K562 (cell line): Measurements from ENCODE around the gene ZNF275. TPM values are rescaled to one million over a fixed set of nuclear protein-coding genes. Genes with fewer than 3 reads are reported as not detected.

ENCODE experiments used
- ATAC-seq: fragments of 200-7000 bp; cut with Tn5 transposase; 3 replicates; pipeline ENCODE4 v1.9.1; 2020; ENCODE audit warnings: moderate library complexity
- BruUV-seq: library from RNA; stranded (reverse); fragments of 400-500 nt; replicated peaks from 2 replicates; lab custom pipeline; 2021; lab: Mats Ljungman, UMichigan
- CTCF ChIA-PET: fragments of 300-600 bp; formaldehyde crosslinking; extraction: SDS; loops from one replicate; lab custom pipeline; 2021; ENCODE audit warnings: low intra/inter-chr PET ratio; lab: Yijun Ruan, JAX
- POLR2A ChIA-PET: fragments of 300-600, 350-650 bp; sonication (Branson Sonifier 250); formaldehyde crosslinking; extraction: SDS; loops from one replicate; lab custom pipeline; 2021; ENCODE audit warnings: antibody characterized with exemption, inconsistent platforms; lab: Yijun Ruan, JAX
- DNase-seq, 4 experiments: peaks; one replicate each; pipeline versions ENCODE4 v3.0.0 to v3.0.0-alpha.2; 2011 to 2018; ENCODE audit warnings: low spot score in 3 of 4, mixed read lengths in 3 of 4; ENCODE audit errors: extremely low read depth in 1 of 4
- FAIRE-seq: peaks from 2 replicates; lab custom pipeline; 2011; peaks lifted over from hg19 to GRCh38; lab: Jason Lieb, UNC
- H2AFZ ChIP-seq: 2 replicates; pipeline ENCODE4 v1.6.0; 2011; ENCODE audit warnings: low read depth, low read length, control low read depth, inconsistent platforms
- H3K27ac ChIP-seq: fragments of 200-600 bp; 3 replicates; pipeline ENCODE4 v1.8.0; 2011; ENCODE audit warnings: low read depth, mild to moderate bottlenecking, control low read depth, inconsistent platforms, low read length, moderate library complexity, mixed read lengths; ENCODE audit errors: extremely low read depth
- H3K27me3 ChIP-seq, 2 experiments: fragments of 300-600 bp in 1 of 2; 2 replicates in 1 of 2; 3 replicates in 1 of 2; pipeline versions ENCODE4 v1.6.0 to v1.8.0; 2011; ENCODE audit warnings: inconsistent platforms in 2 of 2, low read length in 2 of 2, mild to moderate bottlenecking in 1 of 2, mixed read lengths in 1 of 2, moderate library complexity in 1 of 2; ENCODE audit not compliant: control insufficient read depth in 2 of 2, insufficient read depth in 2 of 2
- H3K36me3 ChIP-seq: fragments of 300-600 bp; 3 replicates; pipeline ENCODE4 v1.8.0; 2011; ENCODE audit warnings: mild to moderate bottlenecking, low read length, inconsistent platforms; ENCODE audit not compliant: control insufficient read depth, insufficient read depth
- H3K4me1 ChIP-seq, 2 experiments: fragments of 200-600 bp in 1 of 2; replicated peaks in 1 of 2; 2 replicates in 1 of 2; 3 replicates in 1 of 2; pipeline versions ENCODE4 v1.5.1 to v1.8.0; 2011; ENCODE audit warnings: inconsistent platforms in 2 of 2, low read length in 2 of 2, mild to moderate bottlenecking in 1 of 2, mixed read lengths in 1 of 2, moderate library complexity in 1 of 2; ENCODE audit not compliant: control insufficient read depth in 2 of 2, insufficient read depth in 2 of 2
- H3K4me2 ChIP-seq: 2 replicates; pipeline ENCODE4 v1.6.1; 2011; ENCODE audit warnings: low read length, control low read depth, inconsistent platforms, mixed read lengths; ENCODE audit not compliant: insufficient read depth
- H3K4me3 ChIP-seq: fragments of 200-600 bp; sonication (generic), shearing (Covaris generic); 2 replicates; pipeline ENCODE4 v1.5.1; 2016; ENCODE audit warnings: control low read depth, inconsistent platforms
- H3K79me2 ChIP-seq: fragments of 200-600 bp; 3 replicates; pipeline ENCODE4 v1.8.0; 2011; ENCODE audit warnings: low read length, inconsistent platforms; ENCODE audit not compliant: control insufficient read depth, insufficient read depth
- H3K9ac ChIP-seq, 2 experiments: 2 replicates each; pipeline versions ENCODE4 v1.6.0 to v1.6.1; 2011; ENCODE audit warnings: low read depth in 2 of 2, low read length in 2 of 2, control low read depth in 1 of 2, inconsistent platforms in 1 of 2, mild to moderate bottlenecking in 1 of 2, mixed read lengths in 1 of 2; ENCODE audit not compliant: insufficient read depth in 1 of 2
- H3K9me1 ChIP-seq: one replicate; pipeline ENCODE4 v1.6.0; 2011; ENCODE audit warnings: inconsistent platforms, mild to moderate bottlenecking, low read length, moderate library complexity; ENCODE audit not compliant: control insufficient read depth, insufficient read depth
- H3K9me3 ChIP-seq: replicated peaks from 2 replicates; pipeline ENCODE4 v1.5.1; 2011; ENCODE audit warnings: low read depth, low read length, inconsistent platforms; ENCODE audit not compliant: control insufficient read depth, insufficient read depth
- H4K20me1 ChIP-seq: replicated peaks from 2 replicates; pipeline ENCODE4 v1.6.1; 2011; ENCODE audit warnings: low read length, inconsistent platforms, mixed read lengths; ENCODE audit not compliant: control insufficient read depth, insufficient read depth
- BACH1 ChIP-seq: fragments of 200-800 bp; sonication (Bioruptor generic); IDR thresholded peaks from 2 replicates; pipeline ENCODE4 v1.6.1; 2016; ENCODE audit warnings: missing genetic modification characterization, missing compliant biosample characterization
- BRF2 ChIP-seq: IDR thresholded peaks from 3 replicates; pipeline ENCODE4 v1.6.1; 2011; ENCODE audit warnings: borderline replicate concordance, mild to moderate bottlenecking; ENCODE audit not compliant: insufficient read length, insufficient read depth
- CC2D1A ChIP-seq: fragments of 450-650 bp; IDR thresholded peaks from 2 replicates; pipeline ENCODE4 v1.6.1; 2017; ENCODE audit warnings: mild to moderate bottlenecking
- DEAF1 ChIP-seq: fragments of 450-650 bp; formaldehyde crosslinking; IDR thresholded peaks from 2 replicates; pipeline ENCODE4 v1.4.0; 2020; ENCODE audit warnings: mild to moderate bottlenecking, moderate library complexity
- ELK3 ChIP-seq: fragments of 450-650 bp; formaldehyde crosslinking; IDR thresholded peaks from 2 replicates; pipeline ENCODE4 v1.4.0; 2020; ENCODE audit warnings: mild to moderate bottlenecking
- FOXJ2 ChIP-seq: fragments of 200-800 bp; sonication (Bioruptor generic); IDR thresholded peaks from 2 replicates; pipeline ENCODE4 v1.6.1; 2016; ENCODE audit warnings: missing genetic modification characterization, missing compliant biosample characterization
- FOXJ3 ChIP-seq: sonication (generic); formaldehyde crosslinking; IDR thresholded peaks from 2 replicates; pipeline ENCODE4 v1.4.0; 2020; ENCODE audit warnings: mild to moderate bottlenecking, missing genetic modification reagents
- HDAC8 ChIP-seq: fragments of 450-650 bp; IDR thresholded peaks from 2 replicates; pipeline ENCODE4 v1.6.1; 2016; ENCODE audit warnings: mild to moderate bottlenecking, missing genetic modification characterization, moderate library complexity, missing compliant biosample characterization
- NFATC3 ChIP-seq: fragments of 450-650 bp; IDR thresholded peaks from 2 replicates; pipeline ENCODE4 v1.6.1; 2017; ENCODE audit warnings: mild to moderate bottlenecking
- SMC3 ChIP-seq: conservative IDR thresholded peaks from 2 replicates; pipeline ENCODE4 v1.6.1; 2011; ENCODE audit warnings: low read depth, low read length, improper control_type of control experiment; ENCODE audit not compliant: insufficient read depth
- ZBTB34 ChIP-seq: fragments of 250-450 bp; sonication (Bioruptor Pico); IDR thresholded peaks from 2 replicates; pipeline ENCODE4 v1.8.0; 2021; ENCODE audit warnings: mild to moderate bottlenecking, moderate library complexity
- WGBS: fragments of 100-300 bp; shearing (Covaris generic); methylation state at CpG from one replicate; pipeline ENCODE4 v1.1.6; 2016; ENCODE audit warnings: low coverage, mixed read lengths; ENCODE audit not compliant: insufficient coverage; ENCODE audit errors: missing lambda C conversion rate; 5-methylcytosine and 5-hydroxymethylcytosine counted together
- in situ Hi-C: fragments of 300-500 bp; cut with MboI; formaldehyde crosslinking; loops from 4 replicates; pipeline ENCODE4 v1.15.0; 2018; ENCODE audit warnings: inconsistent platforms, mixed read lengths
- intact Hi-C: fragments of 100-400 bp; cut with micrococcal nuclease; formaldehyde crosslinking; loops from 2 replicates; pipeline ENCODE4 v1.14.2; 2022
- polyA plus RNA-seq, 8 experiments: library from polyadenylated mRNA; depleted of rRNA in 4 of 8; stranded (reverse) in 5 of 8; unstranded in 3 of 8; fragments of >200 nt; fragmentation: Nextera tagmentation in 2 of 8; fragmentation: Illumina TruSeq in 1 of 8; extraction: Ambion mirVana in 2 of 8; extraction: Trizol in 1 of 8; gene quantifications; 2 replicates each; pipeline versions ENCODE4 v1.2.1 to v1.2.3, GENCODE V29; 2011 to 2014; ENCODE audit warnings: inconsistent platforms in 1 of 8, missing spikeins in 1 of 8
- total RNA-seq, 7 experiments: library from RNA; depleted of rRNA in 6 of 7; stranded (reverse); fragments of >200 nt in 6 of 7; fragmentation: Illumina TruSeq in 2 of 7; extraction: Trizol in 2 of 7; gene quantifications; 2 replicates each; pipeline versions ENCODE4 v1.2.1 to v1.2.3, GENCODE V29; 2011 to 2021; ENCODE audit warnings: low replicate concordance in 1 of 7

Gene ZNF275
- total and polyA plus RNA-seq, 9 of the 15 experiments (the other 6 are each of a cell fraction or from before 2014, with no cell fraction given), result 2.1 to 19.1 (median 12.0) TPM

GRCh38 chrX:153387345-153387744 is 53.4 kb downstream of the ZNF275 start:
- BruUV-seq, result no TSS peak
- Histone ChIP-seq H3K27ac (no peak overlapping the region), H3K27me3 (no peaks in the 10 kb centered on the region; a peak in 1 of 5 replicates), H4K20me1 (no peaks in the 10 kb centered on the region), H3K9me1 (no peaks in the 10 kb centered on the region), H3K4me2 (no peak overlapping the region), H3K9me3 (peaks cover 6% of the 10 kb centered on the region; the same call in 1 of the 2 replicates), H2AFZ (no peak overlapping the region), H3K79me2 (no peaks in the 10 kb centered on the region), H3K4me1 (peaks cover 2% of the 10 kb centered on the region in 2 experiments; a peak in 3 of 5 replicates), H3K4me3 (no peak overlapping the region), H3K36me3 (no peaks in the 10 kb centered on the region), H3K9ac (no peak overlapping the region)
- FAIRE-seq, result no peak
- in situ Hi-C loops, result no loop called here
- no peak for DNase-seq
- intact Hi-C loops, result no loop called here
- POLR2A ChIA-PET, result interaction anchor here (1.4 kb wide), 1 partner anchor 20 kb away, joined by 4 read pairs; no protein-coding TSS in a partner anchor
- WGBS, result 42% methylated on average over 4 of the region's 5 CpGs
- CTCF ChIA-PET, result no interaction called here
- no peak for ATAC-seq
- no peak for TF ChIP-seq BRF2
- TF ChIP-seq NFATC3, result no peak
- no peak for TF ChIP-seq FOXJ3 (CRISPR knock-in tag)
- TF ChIP-seq HDAC8 (tag), result no peak
- no peak for TF ChIP-seq FOXJ2
- no peak for TF ChIP-seq BACH1 (tag)
- TF ChIP-seq DEAF1, result no peak
- no peak for TF ChIP-seq ELK3 (CRISPR knock-in tag)
- no peak for TF ChIP-seq ZBTB34 (CRISPR knock-in tag)
- no peak for TF ChIP-seq CC2D1A
- no peak for TF ChIP-seq SMC3
